ENCODE results near the gene PPP2CA. TPM values are rescaled to one million over a fixed set of nuclear protein-coding genes. Genes with fewer than 3 reads are reported as not detected.

The PPP2CA gene
- total and polyA plus RNA-seq, 5 donors: 57.9 to 178 (median 135) TPM

DNA sequence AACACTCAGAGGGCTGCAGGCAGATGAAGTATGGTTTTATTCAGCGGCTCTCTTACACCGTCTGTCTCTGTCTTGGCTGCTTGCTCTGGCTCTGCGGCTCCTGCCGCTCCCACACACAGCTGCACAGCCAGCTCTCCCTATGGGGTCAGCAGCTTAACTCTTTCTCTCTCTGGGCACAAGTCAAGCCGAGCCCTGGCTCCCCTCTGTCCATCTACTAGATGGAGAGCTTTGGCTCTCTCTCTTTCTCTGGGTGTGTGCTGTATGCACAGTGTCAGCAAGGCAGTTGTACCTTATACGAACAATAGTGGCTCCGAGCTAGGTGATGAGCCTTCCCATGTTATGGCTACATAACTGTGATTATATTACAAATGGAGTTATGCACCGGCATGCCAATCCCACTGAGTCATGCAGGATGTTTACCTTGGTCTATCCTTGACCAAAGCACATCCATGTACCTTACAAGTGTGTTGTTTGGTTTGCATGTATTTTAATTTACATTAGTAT is 19.3 kb upstream of the PPP2CA start:
- no peak overlapping the region for H3K4me3 ChIP-seq (ENCODE audit: low read length)
- H3K4me1 ChIP-seq (ENCODE audit: control insufficient read depth, insufficient read depth, low read length): no peaks in the 10 kb centered on the region
- ATAC-seq: peak in 1 of 2 donors; percentile 9
- intact Hi-C loops (cut with DNase I): no loop called here
- H3K27me3 ChIP-seq (ENCODE audit: control insufficient read depth, insufficient read depth): no peaks in the 10 kb centered on the region
- DNase-seq: no peak
- no peaks in the 10 kb centered on the region for H3K9me3 ChIP-seq (ENCODE audit: control insufficient read depth, low read length)
- H3K27ac ChIP-seq (ENCODE audit: low read length): peak overlapping the region; percentile 57
- 25% methylated on average over 8 of the region's 8 CpGs for WGBS

DNA sequence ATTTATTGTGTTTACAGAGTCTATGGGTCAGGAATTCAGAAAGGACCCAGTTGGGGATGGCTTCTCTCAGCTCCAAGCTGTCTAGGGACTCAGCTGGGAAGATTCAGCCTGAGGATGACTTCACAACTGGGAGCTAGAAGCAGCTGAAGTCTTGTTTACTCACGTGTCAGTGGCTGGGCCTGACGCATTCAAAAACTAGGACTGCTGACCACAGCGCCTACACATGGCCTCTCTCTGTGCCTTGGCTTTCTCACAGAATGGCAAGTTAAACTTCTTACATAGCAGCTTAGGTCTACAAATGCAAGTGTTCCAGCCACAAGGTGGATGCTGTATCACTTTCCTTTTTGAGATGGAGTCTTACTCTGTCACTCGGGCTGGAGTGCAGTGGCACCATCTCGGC is 16.3 kb upstream of the PPP2CA start:
- no peaks in the 10 kb centered on the region for H3K4me1 ChIP-seq (ENCODE audit: control insufficient read depth, insufficient read depth, low read length)
- no peaks in the 10 kb centered on the region for H3K9me3 ChIP-seq (ENCODE audit: control insufficient read depth, low read length)
- peak in 1 of 2 donors; percentile 46 for ATAC-seq
- H3K27me3 ChIP-seq (ENCODE audit: control insufficient read depth, insufficient read depth): no peaks in the 10 kb centered on the region
- peak overlapping the region; percentile 48 for H3K27ac ChIP-seq (ENCODE audit: low read length)
- H3K4me3 ChIP-seq (ENCODE audit: low read length): no peak overlapping the region
- DNase-seq: no peak
- 62% methylated on average over 5 of the region's 5 CpGs for WGBS
- intact Hi-C loops (cut with DNase I): no loop called here

DNA sequence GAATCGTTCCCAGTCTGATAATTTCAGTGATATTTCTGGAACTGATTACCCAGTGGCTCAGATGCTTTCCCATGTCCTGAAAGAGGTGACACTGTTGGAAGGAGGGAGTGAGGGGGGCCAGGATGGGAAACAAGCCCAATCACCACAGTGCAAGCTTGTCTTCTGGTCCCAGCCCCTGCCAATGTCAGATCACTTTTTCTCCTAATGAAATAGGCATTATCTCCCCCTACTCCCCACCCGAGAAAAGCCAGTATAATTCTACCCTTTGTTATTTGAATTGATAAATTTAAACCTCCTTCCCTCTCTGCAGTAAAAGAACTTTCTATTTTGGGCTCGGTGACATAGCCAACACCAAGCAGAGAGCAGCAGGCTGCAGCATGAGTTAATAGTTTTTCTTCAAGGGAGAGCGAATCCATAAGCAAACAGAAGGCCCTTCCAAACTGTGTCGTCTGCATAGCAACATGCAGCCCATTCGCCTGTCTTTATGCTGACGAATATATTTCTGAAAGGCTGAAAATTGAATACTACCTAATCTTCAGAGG is 14.6 kb upstream of the PPP2CA start:
- ATAC-seq (peak; percentile 67 to 74), DNase-seq (no peak)
- peak overlapping the region; percentile 89 for H3K27ac ChIP-seq (ENCODE audit: low read length)
- intact Hi-C loops (cut with DNase I): no loop called here
- no peaks in the 10 kb centered on the region for H3K27me3 ChIP-seq (ENCODE audit: control insufficient read depth, insufficient read depth)
- H3K9me3 ChIP-seq (ENCODE audit: control insufficient read depth, low read length): no peaks in the 10 kb centered on the region
- no peak overlapping the region for H3K4me3 ChIP-seq (ENCODE audit: low read length)
- 11% methylated on average over 7 of the region's 7 CpGs for WGBS
- no peaks in the 10 kb centered on the region for H3K4me1 ChIP-seq (ENCODE audit: control insufficient read depth, insufficient read depth, low read length)

DNA sequence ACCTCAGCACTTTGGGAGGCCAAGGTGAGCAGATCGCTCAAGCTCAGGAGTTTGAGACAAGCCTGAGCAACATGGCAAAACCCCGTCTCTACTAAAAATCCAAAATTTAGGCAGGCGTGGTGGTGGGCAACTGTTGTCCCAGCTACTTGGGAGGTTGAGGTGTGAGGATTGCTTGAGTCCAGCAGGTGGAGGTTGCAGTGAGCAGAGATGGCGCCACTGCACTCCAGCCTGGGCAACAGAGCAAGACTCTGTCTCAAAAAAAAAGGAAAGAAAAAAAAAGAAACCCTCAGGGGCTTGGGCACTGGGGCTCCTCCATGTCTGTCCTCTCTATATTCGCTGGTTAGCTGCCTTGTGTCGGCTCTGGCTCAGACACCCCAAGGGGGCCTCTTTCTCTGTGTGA is 10.9 kb upstream of the PPP2CA start:
- H3K27me3 ChIP-seq (ENCODE audit: control insufficient read depth, insufficient read depth): no peaks in the 10 kb centered on the region
- H3K9me3 ChIP-seq (ENCODE audit: control insufficient read depth, low read length): no peaks in the 10 kb centered on the region
- no peak for ATAC-seq
- peak overlapping the region; percentile 89 for H3K27ac ChIP-seq (ENCODE audit: low read length)
- no peak overlapping the region for H3K4me3 ChIP-seq (ENCODE audit: low read length)
- intact Hi-C loops (cut with DNase I): no loop called here
- WGBS: 95% methylated on average over 6 of the region's 6 CpGs
- no peaks in the 10 kb centered on the region for H3K4me1 ChIP-seq (ENCODE audit: control insufficient read depth, insufficient read depth, low read length)
- DNase-seq: no peak

DNA sequence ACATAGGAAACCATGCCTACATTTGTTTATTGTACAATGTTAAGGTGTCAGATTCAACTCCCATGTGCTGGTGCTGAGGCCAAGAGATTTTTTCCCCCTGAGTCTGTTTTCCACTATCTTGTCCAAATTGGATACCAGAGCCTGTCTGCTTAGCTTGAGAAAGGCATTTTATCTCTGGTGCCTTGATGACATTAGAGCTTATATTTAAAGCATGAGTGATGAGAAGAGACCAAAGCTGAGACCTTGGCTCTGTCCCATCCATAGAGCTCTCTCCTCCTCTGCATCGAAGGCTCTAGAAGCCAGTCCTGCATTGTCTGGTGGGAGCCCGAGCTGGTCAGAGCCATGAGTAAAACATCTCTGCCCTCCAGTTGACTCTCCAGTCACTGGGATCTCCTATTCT is 10.4 kb upstream of the PPP2CA start:
- no peaks in the 10 kb centered on the region for H3K27me3 ChIP-seq (ENCODE audit: control insufficient read depth, insufficient read depth)
- ATAC-seq: peak; percentile 64 to 74
- 24% methylated on average over 2 of the region's 2 CpGs for whole genome bisulfite sequencing
- intact Hi-C loops (cut with DNase I): no loop called here
- H3K27ac ChIP-seq (ENCODE audit: low read length): peak overlapping the region; percentile 89
- H3K4me3 ChIP-seq (ENCODE audit: low read length): no peak overlapping the region
- H3K4me1 ChIP-seq (ENCODE audit: control insufficient read depth, insufficient read depth, low read length): no peaks in the 10 kb centered on the region
- no peak for DNase-seq
- H3K9me3 ChIP-seq (ENCODE audit: control insufficient read depth, low read length): no peaks in the 10 kb centered on the region

DNA sequence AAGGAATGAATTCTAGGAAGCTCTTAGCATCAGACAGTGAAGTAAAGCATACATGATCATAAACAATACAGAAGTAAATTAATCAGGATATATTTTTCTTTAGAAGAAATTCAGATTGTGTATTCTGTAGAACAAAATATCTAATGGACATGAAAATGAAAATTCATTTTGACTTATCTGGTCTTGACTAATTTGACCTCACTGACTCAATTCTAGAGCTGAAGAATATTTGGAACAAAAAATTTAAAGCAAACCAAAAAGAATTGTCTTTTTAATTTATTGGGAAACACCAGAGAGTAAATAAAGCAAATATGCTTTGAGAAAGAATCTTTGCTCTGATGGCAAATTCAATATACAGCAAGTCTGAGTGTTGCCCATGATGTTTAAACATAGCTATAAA is 2.8 kb upstream of the PPP2CA start:
- no peak overlapping the region for H3K4me3 ChIP-seq (ENCODE audit: low read length)
- H3K27me3 ChIP-seq (ENCODE audit: control insufficient read depth, insufficient read depth): no peaks in the 10 kb centered on the region
- intact Hi-C loops (cut with DNase I): no loop called here
- H3K27ac ChIP-seq (ENCODE audit: low read length): no peak overlapping the region
- ATAC-seq (no peak), DNase-seq (no peak)
- H3K4me1 ChIP-seq (ENCODE audit: control insufficient read depth, insufficient read depth, low read length): no peaks in the 10 kb centered on the region
- no peaks in the 10 kb centered on the region for H3K9me3 ChIP-seq (ENCODE audit: control insufficient read depth, low read length)

DNA sequence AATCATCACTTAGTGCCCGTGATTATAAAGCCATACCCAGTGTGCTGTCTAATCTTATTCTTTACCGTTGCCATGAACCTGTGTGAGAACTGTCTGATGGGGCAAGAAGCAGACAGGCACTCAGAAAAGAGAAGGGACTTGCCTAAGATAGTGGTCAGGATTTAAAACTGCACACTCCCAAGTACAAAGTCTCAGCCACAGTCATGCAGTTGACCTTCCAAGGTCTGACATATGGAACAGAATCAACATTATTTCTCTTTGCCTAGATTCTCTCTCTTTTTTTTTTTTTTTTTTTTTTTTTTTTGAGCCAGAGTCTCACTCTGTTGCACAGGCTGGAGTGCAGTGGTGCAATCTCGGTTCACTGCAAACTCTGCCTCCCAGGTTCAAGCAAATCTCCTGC is 1.9 kb upstream of the PPP2CA start:
- ATAC-seq: no peak
- no peak overlapping the region for H3K4me3 ChIP-seq (ENCODE audit: low read length)
- no peak for DNase-seq
- no peaks in the 10 kb centered on the region for H3K9me3 ChIP-seq (ENCODE audit: control insufficient read depth, low read length)
- H3K27me3 ChIP-seq (ENCODE audit: control insufficient read depth, insufficient read depth): no peaks in the 10 kb centered on the region
- WGBS: 78% methylated on average over 3 of the region's 3 CpGs
- H3K27ac ChIP-seq (ENCODE audit: low read length): peak overlapping the region; percentile 83
- intact Hi-C loops (cut with DNase I): no loop called here
- H3K4me1 ChIP-seq (ENCODE audit: control insufficient read depth, insufficient read depth, low read length): no peaks in the 10 kb centered on the region

DNA sequence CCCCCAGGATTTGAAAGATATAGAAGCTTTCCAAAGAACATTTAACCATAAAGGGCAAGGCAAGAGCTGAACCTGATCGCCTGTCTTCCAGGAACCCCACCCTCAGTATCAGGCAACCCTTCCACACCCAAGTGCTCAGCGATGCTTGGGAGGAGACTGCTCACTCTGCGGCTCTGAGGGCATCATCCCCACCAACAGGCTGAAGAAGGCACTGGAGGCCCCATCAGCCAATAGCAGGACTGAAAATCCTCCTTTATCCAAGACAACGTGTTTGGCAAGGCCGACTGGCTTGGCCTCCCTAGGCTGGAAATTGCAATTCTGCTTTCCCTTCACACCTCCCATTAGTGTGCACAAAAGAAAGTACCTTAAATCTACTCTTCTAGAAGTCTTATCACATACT is 1.4 kb upstream of the PPP2CA start:
- intact Hi-C loops (cut with DNase I): no loop called here
- no peaks in the 10 kb centered on the region for H3K27me3 ChIP-seq (ENCODE audit: control insufficient read depth, insufficient read depth)
- peak overlapping the region; percentile 83 for H3K27ac ChIP-seq (ENCODE audit: low read length)
- WGBS: 44% methylated on average over 5 of the region's 5 CpGs
- no peak for ATAC-seq
- no peaks in the 10 kb centered on the region for H3K9me3 ChIP-seq (ENCODE audit: control insufficient read depth, low read length)
- H3K4me3 ChIP-seq (ENCODE audit: low read length): peak overlapping the region; percentile 70
- no peaks in the 10 kb centered on the region for H3K4me1 ChIP-seq (ENCODE audit: control insufficient read depth, insufficient read depth, low read length)
- peak in 1 of 3 donors; percentile 25 for DNase-seq

DNA sequence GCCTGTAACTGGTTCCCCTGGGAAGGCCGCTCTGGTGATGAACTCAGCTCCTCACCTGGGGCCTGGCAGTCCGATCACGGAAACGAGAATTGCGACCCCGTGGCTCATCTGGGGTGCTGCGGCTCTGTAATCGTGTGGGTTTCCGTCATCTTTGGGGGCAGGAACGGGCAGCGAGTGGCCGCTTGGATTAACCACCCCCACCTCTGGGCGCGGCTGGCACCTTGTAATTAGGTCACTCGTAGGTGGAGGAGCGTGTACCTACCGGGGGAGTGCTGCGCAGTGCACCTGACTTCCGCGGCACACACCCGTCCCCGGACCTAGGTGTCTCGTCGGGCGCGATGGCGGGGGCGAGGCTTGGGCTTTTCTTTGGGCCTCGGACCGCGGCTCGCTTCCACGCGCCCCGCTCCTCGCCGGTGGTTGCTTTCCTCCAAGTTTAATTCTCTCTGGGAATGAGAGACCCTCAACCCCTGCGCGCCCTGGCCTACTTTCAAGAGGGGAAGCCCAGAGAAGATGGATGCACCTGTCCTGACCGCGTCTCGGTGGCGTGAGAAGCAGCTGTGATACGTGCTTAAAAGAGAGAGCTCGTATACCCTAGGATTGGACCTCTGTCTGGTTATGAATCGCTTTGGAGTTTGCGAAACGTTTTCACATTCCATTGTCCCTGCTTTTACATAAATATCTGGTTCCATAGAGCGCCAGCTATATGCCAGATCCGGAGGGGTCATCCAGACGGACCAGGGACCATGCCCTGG is 744 bp upstream of the PPP2CA start:
- Histone ChIP-seq H3K4me1 (ENCODE audit: control insufficient read depth, insufficient read depth, low read length) (peaks cover 2% of the 10 kb centered on the region), H3K4me3 (ENCODE audit: low read length) (peak overlapping the region; percentile 70), H3K9me3 (ENCODE audit: control insufficient read depth, low read length) (no peaks in the 10 kb centered on the region), H3K27ac (ENCODE audit: low read length) (peak overlapping the region; percentile 83), H3K27me3 (ENCODE audit: control insufficient read depth, insufficient read depth) (no peaks in the 10 kb centered on the region)
- intact Hi-C loops (cut with DNase I): no loop called here
- DNase-seq (peak in 1 of 3 donors; percentile 55), ATAC-seq (peak; percentile 49)
- 4% methylated on average over 51 of the region's 51 CpGs for WGBS

DNA sequence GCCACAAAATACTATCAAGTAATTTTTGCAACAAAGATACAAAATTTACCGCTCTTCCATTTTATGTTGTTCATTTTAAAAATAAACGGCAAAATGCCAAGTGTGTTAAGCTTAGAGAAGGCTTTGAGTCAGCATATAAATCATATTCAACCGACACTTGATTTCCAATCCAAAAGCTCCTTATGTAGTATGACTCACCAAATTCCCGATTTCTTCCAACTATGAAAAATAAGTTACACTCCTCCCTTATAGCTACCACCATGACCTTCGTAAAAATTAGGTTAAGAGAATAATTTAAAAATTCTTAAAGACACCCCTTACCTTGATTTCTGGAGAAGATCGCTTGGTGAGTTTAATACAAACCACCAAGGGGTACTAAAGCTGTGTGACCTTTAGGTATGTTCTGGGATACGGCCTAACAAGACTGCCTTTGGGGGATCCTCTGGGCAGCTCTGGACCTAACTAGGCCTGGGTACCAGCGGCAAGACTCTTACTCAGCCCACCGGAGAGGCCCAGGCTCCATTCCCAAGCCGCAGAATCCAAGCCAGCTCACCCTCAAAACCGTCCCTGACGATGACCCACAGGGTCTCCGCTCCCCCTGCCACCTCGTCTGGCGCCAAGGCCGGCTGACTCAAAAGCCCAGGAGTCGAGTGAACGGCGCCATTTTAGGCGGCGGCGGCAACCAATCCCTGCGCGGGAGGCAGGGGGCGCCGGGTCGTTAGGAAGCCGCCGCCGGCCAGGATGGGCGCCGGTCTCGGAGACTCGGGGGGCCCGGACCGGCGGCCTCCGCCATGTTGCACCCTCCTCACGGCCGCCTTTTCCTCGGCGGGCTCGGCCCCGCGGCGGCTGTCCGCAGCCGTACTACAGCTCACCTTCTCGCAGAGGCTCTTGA is 739 bp downstream of the PPP2CA start:
- peak overlapping the region; percentile 70 for H3K4me3 ChIP-seq (ENCODE audit: low read length)
- ATAC-seq (peak; percentile 47 to 71), DNase-seq (peak; percentile 67 to 85 (median 84))
- peak overlapping the region; percentile 95 for H3K27ac ChIP-seq (ENCODE audit: low read length)
- no peaks in the 10 kb centered on the region for H3K27me3 ChIP-seq (ENCODE audit: control insufficient read depth, insufficient read depth)
- H3K4me1 ChIP-seq (ENCODE audit: control insufficient read depth, insufficient read depth, low read length): peaks cover 2% of the 10 kb centered on the region
- WGBS: under 1% methylated on average over 49 of the region's 49 CpGs
- no peaks in the 10 kb centered on the region for H3K9me3 ChIP-seq (ENCODE audit: control insufficient read depth, low read length)
- intact Hi-C loops (cut with DNase I): no loop called here
